ENCODE results near the gene SH3GL1.
"Not testable (repeated sequence)": the region's sequence is repeated elsewhere in the genome, so short reads cannot be mapped to it uniquely, and the experiment has no call there.

SH3GL1 gene

DNA sequence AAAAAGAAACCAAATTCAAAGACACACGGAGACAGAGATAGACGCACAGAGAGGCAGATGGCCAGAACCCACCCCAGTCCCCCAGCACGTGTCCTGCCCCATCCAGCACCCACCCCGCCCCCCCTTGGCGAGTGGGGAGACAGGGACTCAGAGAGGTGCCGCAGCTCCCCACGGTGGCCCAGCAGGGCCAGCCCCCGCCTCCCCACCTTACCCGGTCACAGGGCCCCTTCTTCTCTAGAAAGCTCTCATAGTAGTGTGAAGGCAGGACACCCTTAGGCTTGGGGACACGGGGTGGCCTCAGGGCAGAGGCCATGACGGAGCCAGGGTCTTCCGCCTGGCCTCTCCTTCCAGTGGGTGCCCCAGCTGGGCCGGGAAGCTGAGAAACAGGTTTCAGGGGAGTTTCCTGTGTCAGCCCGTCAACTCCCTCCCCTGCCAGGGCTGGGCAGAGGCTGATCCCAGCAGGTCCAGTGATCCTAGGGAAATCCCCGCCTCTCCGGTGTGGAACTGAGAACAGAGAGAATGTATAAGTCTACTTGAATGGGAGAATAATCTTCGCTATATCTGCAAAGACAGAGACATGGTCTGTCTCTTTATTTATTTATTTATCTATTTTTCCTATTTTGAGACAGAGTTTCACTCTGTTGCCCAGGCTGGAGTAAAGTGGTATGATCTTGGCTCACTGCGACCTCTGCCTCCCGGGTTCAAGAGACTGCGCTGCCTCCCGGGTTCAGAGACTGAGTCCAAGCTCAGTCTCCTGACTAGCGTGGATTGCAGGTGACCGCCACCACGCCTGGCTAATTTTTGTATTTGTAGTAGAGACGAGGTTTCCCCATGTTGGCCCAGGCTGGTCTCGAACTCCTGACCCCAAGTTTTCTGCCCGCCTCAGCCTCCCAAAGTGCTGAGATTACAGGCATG lies 61.6 kb downstream of the SH3GL1 start, which contains the start of gene STAP2:
Gene STAP2 (minus strand): TSS at position 387 of the 915 bp plus-strand sequence. CDS start 74 bp downstream, at position 313.
- no peak for DNase-seq

DNA sequence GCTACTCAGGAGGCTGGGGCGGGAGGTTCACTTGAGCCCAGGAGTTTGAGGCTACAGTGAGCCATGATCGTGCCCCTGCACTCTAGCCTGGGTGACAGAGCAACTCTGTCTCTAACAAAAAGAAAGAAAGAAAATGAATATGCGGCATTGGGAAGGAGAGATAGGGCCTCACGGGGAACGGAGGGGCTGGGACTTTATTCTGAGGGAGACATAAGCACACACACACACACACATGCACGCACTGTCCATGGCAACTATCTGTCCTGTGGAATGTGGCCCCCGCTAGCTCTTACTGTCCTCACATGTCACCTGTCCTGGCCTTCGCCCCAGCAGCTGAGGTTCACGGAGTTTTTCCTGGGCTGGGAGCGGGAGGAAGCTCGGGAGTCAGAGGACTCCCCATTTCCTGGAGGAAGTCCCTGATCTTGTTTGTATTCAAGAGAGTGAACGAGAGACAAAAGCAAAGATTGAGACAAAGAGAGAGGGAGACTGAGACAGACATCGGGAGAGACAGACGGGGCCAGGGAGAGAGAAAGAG lies 62.4 kb downstream of the SH3GL1 start:
- no peak for DNase-seq

DNA sequence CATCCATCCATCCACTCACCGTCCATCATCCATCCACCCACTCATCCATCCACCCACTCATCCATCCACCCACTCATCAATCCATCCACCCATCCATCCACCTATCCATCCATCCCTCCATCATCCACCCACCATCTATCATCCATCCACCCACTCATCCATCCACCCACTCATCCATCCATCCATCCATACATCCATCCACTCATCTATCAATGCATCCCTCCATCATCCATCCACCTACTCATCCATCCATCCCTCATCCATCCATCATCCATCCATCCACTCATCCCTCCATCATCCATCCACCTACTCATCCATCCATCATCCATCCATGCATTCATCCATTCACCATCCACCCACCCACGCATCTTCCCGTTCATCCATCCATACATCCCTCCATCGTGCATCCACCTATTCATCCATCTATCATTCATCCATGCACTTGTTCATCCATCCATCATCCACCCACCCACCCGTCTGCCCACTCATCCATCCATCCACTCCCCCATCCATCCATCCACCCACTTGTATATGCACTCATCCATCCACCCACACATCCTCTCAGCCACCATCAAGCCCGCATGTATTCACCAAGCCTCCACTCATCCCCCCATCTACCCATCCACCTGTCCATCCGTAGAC lies 65.3 kb downstream of the SH3GL1 start:
- DNase-seq: no peak

DNA sequence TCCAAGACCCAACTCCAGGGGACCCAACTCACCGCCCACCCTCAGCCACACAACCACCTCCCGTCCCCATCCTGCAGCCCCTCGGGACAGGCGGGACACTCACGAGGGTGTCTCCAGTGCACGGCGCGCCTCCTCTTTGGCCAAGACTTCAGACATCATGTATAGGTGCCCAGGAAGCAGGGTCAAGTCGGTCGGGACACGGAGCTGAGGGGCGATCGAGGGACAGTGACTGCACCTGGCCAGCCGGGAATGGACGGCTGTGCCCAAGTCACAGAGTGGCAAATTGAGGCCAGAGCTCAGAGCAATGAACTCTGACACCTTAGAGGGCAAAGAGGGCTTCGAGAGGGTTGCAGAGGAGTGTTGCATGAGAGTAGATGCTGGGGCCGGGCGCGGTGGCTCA lies 70.5 kb downstream of the SH3GL1 start:
- no peak for DNase-seq

DNA sequence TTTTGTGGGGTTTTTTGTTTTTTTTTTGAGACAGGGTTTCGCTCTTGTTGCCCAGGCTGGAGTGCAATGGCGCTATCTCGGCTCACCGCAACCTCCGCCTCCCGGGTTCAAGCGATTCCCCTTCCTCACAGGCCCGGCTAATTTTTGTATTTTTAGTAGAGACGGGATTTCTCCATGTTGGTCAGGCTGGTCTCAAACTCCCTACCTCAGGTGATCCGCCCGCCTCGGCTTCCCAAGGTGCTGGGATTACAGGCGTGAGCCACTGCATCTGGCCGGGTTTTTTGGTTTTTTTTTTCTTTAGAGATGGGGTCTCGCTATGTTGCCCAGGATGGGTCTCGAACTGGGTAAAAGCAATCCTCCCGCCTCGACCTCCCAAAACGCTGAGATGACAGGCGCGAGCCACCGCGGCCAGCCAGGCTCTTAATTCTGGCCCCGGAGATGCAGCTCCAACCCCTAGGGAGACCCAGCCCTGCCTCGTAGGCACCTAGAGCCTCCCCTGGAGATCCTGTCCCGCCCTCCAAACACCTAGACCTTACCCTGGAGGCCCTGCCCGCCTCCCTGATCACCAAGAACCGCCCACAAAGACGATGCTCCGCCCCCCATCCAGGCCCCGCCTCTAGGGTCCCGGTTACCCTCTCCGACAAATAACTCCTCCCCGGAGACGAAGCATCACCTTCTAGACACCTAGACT lies 71.2 kb downstream of the SH3GL1 start:
- not testable (repeated sequence) for DNase-seq

DNA sequence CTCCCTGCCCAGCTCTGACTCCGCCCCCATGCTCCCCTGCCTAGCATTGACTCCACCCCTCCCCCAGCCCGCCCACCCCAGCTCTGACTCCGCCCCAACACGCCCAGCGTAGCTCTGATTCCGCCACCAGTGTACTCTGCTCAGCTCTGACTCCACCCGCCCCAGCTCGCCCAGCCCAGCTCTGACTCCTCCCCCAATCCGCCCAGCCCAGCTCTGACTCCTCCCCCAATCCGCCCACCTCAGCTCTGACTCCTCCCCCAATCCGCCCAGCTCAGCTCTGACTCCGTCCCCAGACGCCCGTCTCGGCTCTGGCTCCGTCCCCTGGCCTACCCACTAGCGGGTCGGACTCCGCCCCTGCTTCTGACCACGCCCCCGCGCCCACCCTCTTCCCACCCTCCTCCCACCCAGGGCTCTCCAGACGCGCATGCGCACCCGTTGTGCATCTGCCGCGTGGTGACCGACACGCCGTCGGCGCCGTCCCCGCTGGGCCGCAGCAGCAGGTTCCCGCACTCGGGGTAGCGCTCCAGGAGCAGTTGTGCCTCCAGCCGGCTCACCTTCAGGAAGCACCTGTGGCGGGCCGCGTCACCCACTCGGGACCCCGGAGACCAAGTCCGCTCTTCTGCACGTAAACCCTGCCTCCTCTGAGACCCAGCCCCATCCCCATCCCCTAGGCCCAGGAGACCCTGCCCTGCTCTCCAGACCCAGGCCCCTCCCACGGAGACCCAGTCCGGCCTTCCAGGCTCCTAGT lies 71.9 kb downstream of the SH3GL1 start:
- DNase-seq: no peak

DNA sequence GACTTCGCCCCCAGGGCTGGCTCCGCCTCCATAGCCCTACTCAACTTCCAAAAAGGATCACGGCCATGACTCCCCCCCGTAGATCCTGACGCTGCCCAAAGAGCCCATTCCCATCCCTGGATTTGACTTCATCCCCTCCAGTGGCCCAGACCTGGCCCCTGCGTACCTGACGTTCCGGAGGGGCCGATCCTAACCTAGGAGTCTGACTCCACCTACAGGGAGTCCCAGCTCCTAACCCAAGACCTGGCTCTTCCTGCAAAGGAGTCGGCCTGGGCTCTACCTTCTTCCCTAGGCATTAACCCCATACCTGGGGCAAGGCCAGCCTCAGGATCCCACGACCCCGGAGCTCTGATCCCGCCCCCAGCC lies 72.5 kb downstream of the SH3GL1 start:
- DNase-seq: no peak

DNA sequence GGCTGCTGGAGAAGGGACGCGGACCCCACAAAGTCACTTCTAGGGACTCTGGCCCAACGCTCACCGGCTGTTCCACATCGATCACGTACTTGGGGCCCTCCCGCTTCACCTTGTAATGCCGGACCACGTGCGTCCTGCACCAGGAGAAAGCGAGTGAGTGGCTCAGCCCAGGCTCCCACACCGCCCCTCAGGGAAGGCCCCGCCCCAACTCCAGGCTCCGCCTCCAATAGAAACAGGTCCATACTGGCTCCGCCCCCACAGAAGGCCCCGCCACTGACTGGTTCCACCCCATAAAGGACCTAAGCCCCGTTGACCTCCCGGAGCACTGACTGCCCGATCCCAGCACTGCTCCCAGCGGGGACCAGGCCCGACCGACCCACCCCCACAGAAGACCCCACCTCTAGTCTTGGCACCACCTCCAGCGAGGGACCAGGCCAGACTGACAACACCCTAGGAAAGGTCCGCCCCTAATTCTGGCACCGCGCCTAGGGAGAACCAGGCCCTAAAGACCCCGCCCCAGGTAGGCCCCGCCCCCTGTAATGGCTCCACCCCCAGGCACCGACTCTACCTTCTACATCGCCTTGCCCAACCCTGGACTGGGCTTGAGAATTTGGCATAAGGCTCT lies 73.0 kb downstream of the SH3GL1 start:
- DNase-seq: no peak

DNA sequence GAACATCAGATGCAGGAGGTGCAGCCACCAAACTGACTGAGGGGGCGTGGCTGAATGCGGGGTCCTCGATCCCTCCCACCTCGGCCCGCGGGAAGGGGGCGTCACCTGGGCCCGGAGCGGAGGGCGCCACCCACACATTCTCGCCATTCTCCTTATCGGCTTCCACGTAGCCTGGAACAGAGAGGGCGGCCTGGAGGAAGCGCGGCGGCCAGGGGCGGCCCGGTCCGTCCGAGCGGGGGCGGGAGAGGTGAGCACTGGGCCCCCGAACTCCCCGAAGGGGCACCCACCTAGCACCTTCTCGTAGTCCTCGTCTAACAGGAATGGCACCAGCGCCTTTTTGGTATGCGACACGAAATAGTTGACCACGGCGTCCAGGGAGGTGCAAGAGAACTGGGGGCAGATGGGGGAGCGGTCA lies 73.5 kb downstream of the SH3GL1 start:
- DNase-seq: no peak

DNA sequence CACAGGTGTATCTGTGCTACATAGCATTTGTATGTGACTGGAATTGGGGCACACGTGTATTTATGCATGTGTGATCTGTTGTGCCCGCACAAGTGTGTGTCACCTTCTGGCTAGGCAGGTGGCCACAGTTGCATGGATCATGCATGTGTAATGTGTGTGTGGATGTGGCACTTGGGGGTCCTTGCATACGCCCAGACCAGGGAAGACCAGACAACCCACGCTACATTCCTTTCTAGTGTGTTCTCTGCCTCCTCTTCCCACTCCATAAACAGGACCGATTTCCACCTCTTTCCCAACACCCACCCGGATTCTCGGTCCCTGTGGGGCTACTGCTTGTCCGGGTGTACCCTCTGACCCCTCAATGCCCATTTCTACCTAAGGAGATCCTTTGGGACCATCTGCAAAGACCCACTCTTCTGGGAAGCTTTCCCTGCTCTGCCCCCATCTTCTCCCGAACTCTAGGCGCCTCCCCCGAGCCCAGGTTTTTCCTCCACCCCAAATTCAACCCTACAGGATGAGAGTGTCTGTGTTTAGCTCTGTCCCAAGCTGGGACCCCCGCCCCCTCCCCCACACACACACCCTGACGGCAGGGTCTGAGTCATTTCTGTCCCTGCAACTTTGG lies 74.0 kb downstream of the SH3GL1 start:
- DNase-seq: no peak

DNA sequence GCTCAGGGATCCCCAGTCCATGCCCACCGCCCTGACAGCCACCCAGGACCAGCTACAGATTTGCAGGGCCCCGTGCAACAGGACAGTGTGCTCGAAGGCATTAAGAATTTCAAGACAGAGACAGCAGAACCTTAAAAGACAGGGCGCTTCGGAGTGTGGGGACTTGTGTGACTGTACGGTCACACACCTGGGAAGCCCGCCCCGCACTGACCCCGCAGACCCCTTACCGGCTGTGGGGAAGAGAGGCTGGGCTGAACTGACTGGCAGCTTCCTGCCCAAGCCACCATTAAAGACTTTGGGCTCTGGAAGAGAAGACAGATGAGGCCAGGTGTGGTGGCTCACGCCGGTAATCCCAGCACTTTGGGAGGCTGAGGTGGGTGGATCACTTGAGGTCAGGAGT lies 76.1 kb downstream of the SH3GL1 start:
- no peak for DNase-seq

DNA sequence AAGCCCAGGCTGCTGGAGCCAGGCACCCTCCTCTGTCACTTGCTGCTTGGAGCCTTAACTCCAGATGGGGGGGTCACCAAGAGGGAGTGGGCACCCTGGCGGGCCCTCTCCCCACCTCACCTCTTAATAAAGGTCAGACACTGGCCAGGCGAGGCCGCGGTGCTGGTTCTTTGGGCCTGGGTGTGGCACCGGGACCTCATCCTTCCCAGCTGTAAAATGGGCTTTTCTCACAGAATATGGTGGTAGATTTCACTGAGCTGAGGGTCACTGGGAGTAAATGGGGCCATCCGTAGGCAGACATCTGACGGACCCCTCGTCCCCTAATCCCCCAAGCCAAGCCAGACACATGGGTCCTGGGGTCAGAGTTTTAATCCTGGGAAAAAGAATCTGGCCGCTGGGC lies 76.7 kb downstream of the SH3GL1 start:
- no peak for DNase-seq

DNA sequence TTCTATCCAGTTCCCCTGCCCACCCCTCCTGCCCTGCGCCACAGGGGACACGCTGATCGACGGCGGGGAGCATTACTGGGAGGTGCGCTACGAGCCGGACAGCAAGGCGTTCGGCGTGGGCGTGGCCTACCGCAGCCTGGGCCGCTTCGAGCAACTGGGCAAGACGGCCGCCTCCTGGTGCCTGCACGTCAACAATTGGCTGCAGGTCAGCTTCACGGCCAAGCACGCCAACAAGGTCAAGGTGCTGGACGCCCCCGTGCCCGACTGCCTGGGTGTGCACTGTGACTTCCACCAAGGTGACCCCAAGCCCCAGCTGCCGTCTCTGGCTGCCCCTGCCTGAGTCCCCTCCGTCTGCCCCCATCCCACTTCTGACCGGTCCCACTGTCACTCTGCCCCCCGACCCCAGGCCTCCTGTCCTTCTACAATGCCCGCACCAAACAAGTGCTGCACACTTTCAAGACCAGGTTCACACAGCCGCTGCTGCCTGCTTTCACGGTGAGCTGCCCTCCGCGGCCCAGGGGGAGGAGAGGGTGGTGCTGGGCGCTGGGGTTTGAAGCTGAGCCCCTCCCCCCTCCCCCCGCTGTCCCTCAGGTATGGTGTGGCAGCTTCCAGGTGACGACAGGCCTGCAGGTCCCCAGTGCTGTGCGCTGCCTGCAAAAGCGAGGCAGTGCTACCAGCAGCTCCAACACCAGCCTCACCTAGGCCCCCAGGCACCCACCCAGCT lies 77.2 kb downstream of the SH3GL1 start:
- no peak for DNase-seq

DNA sequence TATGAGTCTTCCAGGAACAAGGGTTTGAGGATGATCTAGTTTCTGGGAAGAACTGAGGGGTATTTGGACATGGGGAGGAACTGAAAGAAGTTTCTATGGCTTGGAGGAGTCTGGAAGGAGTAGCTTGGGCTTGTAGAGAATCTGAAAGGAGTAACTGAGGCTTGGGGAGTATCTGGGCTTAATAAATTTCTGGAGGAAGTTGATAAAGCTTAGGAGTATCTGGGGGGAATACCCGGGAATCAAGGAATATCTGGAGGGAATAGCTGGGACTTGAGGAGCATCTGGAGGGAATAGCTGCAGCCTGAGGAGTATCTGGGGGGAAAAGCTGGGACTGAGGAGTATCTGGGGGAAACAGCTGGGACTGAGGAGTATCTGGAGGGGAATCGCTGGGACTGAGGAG lies 79.9 kb downstream of the SH3GL1 start:
- no peak for DNase-seq

DNA sequence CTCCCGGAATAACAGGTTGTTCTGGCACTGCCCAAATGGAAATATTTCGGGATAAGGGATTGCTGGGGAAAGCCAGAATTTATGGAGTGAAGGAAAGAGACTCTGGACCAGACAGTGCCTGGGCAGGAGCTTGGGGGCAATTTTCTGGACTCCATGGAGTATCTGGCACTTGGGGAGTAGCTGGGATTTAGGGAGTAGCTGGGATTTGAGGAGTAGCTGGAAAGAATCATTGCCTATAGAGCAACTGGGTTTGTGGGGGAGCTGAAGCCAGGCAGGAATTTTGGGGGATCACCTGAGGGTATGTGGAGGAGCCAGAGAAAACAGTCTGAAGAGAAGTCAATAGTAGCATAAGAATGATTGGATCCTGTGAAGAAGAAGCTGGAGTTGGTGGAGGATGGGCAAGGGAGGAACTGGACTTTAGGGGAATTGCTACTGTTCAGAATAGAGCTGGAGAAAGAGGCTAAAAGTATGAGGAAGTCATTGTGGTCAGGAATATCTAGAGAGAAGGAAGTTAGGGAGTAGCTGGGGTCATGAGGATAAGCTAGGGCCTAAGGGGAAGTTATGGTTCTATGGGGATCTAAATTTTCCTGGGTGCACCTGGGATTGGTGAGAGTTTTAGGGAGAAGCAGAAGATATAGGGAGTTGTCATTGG lies 81.2 kb downstream of the SH3GL1 start:
- no peak for DNase-seq

DNA sequence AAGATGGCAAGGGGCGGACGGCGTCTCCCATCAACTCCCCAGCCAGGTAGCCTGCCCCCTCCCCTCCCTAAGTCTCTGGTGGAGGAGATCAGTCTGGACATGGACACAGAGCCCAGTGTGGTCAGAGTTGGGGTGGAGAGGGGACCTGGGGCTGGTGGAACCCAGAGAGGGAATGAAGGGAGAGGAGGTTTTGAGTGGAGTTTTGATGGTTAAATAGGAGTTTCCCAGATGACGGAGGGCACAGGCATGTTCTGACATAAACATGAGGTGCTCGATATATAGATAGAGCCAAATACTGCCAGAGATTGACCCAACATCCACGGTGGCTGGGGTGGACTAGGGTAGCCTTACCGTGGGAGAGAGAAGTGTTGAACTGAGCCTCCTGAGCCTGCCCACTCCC lies 81.9 kb downstream of the SH3GL1 start:
- DNase-seq: no peak

DNA sequence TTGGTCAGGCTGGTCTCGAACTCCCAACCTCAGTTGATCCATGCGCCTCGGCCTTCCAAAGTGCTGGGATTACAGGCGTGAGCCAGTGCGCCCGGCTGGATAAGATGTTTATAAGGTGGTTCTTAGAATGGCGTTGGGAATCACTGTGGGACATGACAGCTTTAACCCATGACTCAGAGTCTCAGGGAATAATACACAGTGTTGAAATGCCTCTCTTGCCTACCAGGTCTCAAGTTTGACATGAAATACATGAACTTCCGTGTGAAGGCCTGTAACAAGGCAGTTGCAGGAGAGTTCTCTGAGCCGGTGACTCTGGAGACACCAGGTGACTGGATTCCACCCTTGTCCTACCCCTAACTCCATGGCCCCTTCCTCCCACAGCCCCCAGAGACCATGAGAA lies 83.4 kb downstream of the SH3GL1 start:
- DNase-seq: no peak

DNA sequence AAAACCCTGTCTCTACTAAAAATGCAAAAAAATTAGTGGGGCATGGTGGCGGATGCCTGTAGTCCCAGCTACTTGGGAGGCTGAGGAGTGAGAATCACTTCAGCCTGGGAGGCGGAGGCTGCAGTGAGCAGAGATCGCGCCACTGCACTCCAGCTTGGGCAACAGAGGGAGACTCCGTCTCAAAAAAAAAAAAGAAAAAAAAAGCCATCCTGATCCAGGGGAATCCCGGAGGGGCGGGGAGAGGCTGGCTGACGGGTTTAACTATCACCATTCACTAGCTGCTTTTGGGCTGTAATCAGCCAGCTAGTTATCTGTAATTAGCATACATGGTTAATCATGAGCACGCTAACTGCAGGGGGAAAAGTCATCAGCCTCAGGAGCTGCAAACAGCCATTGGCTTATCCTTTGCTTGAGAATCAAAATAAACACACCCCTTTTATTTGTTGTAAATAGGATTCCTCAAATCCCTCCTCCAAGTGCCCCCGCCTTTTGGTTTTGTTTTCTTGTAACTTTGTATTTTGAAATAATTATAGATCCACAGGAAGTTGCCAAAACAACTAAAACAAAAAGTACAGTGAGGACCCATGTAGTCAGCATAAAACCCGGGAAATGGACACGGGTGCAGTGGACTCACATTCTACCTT lies 86.4 kb downstream of the SH3GL1 start:
- no peak for DNase-seq

Data from DMS 273 treated with DMSO at 0.1 percent for 48 hours (cell line).